Measurements from ENCODE around the gene PCP2. TPM values are rescaled to one million over a fixed set of nuclear protein-coding genes. Genes with fewer than 3 reads are reported as not detected.

PCP2 gene
- total RNA-seq, 1 donor from 2014 or later, result not detected

- peaks cover under 1% of the 10 kb centered on the region for H3K27me3 ChIP-seq
- no peaks in the 10 kb centered on the region for H3K9me3 ChIP-seq
- no peaks in the 10 kb centered on the region for H3K4me1 ChIP-seq
- no peak for DNase-seq (ENCODE audit: extremely low spot score in 2 of 2)
- TF ChIP-seq POLR2AphosphoS5 (IDR thresholded peaks at IDR 0.05; ENCODE audit: insufficient read depth in 1 of 2, low read depth in 1 of 2) (no peak), CTCF (IDR thresholded peaks at IDR 0.05) (no peak), POLR2A (IDR thresholded peaks at IDR 0.05) (no peak)
- intact Hi-C loops (cut with DNase I), result no loop called here
- H3K4me3 ChIP-seq, result no peak overlapping the region
- no peak overlapping the region for H3K27ac ChIP-seq
- no peaks in the 10 kb centered on the region for H3K36me3 ChIP-seq
Observed at GRCh38 chr19:7643031-7643415, 9.5 kb upstream of the PCP2 start.

- Histone ChIP-seq H3K9me3 (no peaks in the 10 kb centered on the region), H3K27ac (no peak overlapping the region), H3K27me3 (peaks cover 7% of the 10 kb centered on the region), H3K36me3 (no peaks in the 10 kb centered on the region), H3K4me3 (no peak overlapping the region), H3K4me1 (peaks cover 4% of the 10 kb centered on the region)
- TF ChIP-seq CTCF (IDR thresholded peaks at IDR 0.05) (no peak), POLR2AphosphoS5 (IDR thresholded peaks at IDR 0.05; ENCODE audit: insufficient read depth in 1 of 2, low read depth in 1 of 2) (no peak), POLR2A (IDR thresholded peaks at IDR 0.05) (no peak)
- no peak for DNase-seq (ENCODE audit: extremely low spot score in 2 of 2)
- intact Hi-C loops (cut with DNase I), result no loop called here
Observed at GRCh38 chr19:7642295-7643030, 8.9 kb upstream of the PCP2 start.

GRCh38 chr19:7641290-7642276, 8.1 kb upstream of the PCP2 start:
- TF ChIP-seq POLR2AphosphoS5 (IDR thresholded peaks at IDR 0.05; ENCODE audit: insufficient read depth in 1 of 2, low read depth in 1 of 2) (no peak), POLR2A (IDR thresholded peaks at IDR 0.05) (no peak), CTCF (IDR thresholded peaks at IDR 0.05) (no peak)
- Histone ChIP-seq H3K4me3 (no peak overlapping the region), H3K4me1 (peaks cover 6% of the 10 kb centered on the region), H3K27ac (no peak overlapping the region), H3K36me3 (no peaks in the 10 kb centered on the region), H3K9me3 (no peaks in the 10 kb centered on the region), H3K27me3 (peaks cover 8% of the 10 kb centered on the region)
- intact Hi-C loops (cut with DNase I), result no loop called here
- DNase-seq (ENCODE audit: extremely low spot score in 2 of 2), result no peak

- H3K4me3 ChIP-seq, result no peak overlapping the region
- DNase-seq (ENCODE audit: extremely low spot score in 2 of 2), result no peak
- TF ChIP-seq POLR2AphosphoS5 (IDR thresholded peaks at IDR 0.05; ENCODE audit: insufficient read depth in 1 of 2, low read depth in 1 of 2), result no peak
- no peak for TF ChIP-seq CTCF (IDR thresholded peaks at IDR 0.05)
- no peak for TF ChIP-seq POLR2A (IDR thresholded peaks at IDR 0.05)
- no peaks in the 10 kb centered on the region for H3K36me3 ChIP-seq
- H3K27me3 ChIP-seq, result peaks cover 8% of the 10 kb centered on the region
- peaks cover 6% of the 10 kb centered on the region for H3K4me1 ChIP-seq
- intact Hi-C loops (cut with DNase I), result no loop called here
- no peak overlapping the region for H3K27ac ChIP-seq
- H3K9me3 ChIP-seq, result no peaks in the 10 kb centered on the region
Observed at GRCh38 chr19:7640803-7641202, 7.3 kb upstream of the PCP2 start.

Measured in vagina (tissue), 2 donors.